HG02798 (cell line): Measurements from ENCODE around the gene PRPS1.
"Not testable (repeated sequence)": the region's sequence is repeated elsewhere in the genome, so short reads cannot be mapped to it uniquely, and the experiment has no call there.

Experiments used
- ATAC-seq: cut with Tn5 transposase; IDR thresholded peaks from one replicate; pipeline ENCODE4 v1.9.1; 2021; ENCODE audit warnings: mild to moderate bottlenecking; ENCODE audit not compliant: unreplicated experiment, poor library complexity

Gene PRPS1

DNA sequence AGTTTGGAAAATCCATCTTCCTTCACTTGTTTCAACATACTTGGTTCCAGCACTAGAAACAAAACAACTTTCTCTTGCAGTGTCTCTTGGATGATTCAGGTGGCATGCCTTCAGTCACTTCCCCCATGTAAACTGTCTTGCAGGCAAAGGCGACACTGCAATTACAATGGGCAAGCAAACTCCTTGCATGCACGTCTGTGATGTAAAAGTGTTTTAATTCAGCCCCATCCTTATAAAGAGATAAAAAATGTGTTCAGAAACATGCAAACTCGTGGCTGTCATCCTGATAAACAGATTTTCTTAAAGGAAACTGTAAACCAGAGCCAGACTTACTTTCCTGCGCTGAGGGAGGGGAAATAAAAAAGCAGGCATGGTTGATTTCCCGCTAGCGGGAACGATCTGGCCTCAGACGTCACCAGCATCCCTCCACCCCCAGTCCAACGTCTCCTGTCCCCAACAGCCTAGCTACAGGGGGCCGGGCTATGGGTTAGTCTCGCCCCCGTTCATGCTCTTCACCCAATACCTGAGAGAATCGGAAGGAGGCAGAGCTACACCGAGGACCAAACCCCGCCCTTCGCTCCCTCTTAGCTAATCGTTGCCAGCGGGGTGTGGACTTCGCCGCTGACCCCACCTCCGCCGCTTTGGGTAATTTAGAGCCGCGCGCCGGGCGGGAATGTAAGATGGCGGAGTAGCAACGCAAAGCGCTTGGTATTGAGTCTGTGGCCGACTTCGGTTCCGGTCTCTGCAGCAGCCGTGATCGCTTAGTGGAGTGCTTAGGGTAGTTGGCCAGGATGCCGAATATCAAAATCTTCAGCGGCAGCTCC lies at the start of gene PRPS1:
Gene PRPS1, plus strand, starts transcription at position 673 of the 824 bp plus-strand sequence. Its CDS starts 119 bp downstream, at position 792.
- peak; percentile 100 for ATAC-seq

DNA sequence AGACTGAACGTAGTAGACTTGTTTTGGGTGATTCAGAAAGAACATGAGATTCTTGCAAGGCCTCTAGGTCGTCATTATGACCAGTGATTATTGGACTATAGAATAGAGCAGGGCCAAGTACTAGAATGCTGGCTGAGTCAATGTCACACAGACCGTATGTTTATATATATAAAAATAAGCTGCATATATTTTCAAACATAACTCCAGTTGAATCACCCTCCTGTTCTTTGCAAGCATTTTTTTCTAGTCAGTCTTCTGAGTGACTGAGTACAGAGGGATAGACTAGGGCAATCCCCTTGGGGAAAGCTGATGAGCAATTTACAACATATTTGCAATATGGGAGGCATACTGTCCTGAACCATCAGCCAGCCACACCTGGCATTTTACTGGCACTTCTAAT lies 48.4 kb upstream of the PRPS1 start:
- no peak for ATAC-seq

DNA sequence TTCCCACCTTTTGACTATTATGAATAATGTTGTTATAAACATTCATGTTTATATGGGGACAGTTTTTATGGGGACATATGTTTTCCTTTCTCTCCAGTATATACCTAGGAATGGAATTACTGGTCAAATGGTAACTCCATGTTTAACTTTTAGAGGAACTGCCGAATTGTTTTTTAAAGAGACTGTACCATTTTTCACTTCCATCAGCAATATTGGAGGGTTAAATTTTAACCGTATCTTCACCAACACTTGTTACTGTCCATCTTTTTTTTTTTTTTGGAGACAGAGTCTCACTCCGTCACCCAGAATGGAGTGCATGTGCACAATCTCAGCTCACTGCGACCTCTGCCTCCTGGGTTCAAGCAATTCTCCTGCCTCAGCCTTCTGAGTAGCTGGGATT lies 46.4 kb upstream of the PRPS1 start:
- no peak for ATAC-seq

DNA sequence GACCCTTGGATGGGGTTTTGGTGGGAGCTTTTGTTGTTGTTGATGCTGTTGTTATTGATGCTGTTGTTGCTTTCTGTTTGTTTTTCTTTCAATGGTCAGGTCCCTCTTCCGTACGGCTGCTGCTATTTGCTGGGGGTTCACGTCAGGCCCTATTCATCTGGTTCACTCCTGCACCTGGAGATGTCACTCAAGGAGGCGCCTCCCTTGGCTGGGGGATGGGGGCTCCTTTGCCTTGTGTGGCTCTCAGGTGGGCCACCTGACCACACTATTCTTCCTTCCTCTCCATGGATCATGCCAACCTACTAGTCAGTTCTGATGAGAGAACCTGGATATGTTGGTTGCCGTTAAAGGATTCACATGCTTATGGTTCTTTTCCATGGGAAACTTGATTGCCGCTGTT lies 39.1 kb upstream of the PRPS1 start:
- no peak for ATAC-seq

DNA sequence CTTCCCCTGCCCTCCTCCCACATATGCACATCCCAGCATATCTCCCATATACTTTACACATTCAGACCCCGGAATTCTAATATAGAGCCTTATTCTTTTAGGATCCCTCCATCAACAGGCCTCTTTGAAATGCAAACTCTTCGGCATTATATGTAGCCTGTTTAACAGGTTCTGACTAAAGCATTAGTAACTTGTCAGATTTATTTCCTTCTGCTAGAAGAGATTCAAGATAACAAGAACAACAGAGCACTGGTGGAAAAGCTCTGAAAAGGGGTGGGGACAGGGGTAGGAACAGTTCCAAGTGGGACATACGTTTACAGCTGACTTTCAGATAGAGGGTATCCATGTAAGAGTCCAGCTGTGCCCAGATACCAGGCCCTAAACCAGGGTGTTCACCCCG lies 31.7 kb upstream of the PRPS1 start:
- ATAC-seq: no peak

DNA sequence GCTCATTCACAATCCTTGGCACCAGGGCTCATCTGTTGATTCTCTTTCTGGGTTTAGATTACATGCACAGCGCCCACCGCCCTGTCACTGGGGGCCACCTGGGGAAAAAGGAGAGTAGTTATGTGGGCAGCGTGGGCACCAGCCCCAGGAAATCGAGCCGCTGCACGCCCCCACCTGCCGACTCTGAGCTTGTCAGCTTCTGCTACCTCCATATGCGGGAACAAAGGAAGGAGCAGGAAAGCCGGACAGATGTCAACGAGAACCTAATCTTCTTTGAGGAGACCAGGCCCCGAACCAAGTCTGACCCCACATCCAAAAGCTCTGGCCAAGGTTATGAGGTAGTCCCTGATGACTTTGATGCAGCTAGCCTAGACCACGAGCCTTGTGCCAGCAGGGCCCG lies 31.0 kb upstream of the PRPS1 start:
- ATAC-seq: no peak

DNA sequence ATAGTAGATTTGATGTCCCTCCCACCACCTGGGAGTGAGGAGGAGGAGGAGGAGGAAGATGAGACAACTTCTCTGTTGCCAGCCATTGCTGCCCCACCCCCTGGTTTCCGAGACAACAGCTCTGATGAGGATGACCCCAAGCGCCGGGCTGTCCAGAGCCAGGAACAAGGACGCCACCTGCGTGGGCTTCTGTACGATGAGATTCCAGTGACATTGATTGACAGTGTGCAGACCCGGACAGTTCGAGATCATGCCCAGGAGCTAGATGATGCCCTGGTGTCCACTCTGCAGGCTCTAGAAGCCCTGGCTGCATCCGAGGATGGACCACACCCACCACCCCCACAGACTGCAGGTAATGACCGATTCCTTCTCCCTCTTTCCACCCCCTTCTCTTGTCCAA lies 30.5 kb upstream of the PRPS1 start:
- ATAC-seq: no peak

DNA sequence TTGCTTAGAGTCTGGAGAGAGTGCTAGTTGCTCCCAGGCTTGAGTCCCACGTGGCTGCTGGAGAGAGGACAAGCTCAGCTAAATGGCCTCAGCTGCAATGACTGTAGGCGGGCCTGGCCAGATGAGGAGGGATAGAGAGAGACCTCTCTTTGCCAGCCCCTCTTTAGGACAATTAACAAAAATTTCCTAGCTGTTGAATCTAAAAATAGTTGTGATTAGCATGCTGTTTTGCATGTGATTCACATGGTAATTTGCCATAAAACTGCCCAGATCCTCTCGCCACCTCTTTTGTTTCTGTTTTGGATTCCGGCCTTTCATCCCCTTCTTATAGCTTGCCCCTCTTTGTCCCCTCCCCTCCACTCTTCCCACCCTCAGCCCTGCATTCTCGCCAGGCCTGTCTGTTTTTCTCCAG lies 28.9 kb upstream of the PRPS1 start:
- no peak for ATAC-seq

DNA sequence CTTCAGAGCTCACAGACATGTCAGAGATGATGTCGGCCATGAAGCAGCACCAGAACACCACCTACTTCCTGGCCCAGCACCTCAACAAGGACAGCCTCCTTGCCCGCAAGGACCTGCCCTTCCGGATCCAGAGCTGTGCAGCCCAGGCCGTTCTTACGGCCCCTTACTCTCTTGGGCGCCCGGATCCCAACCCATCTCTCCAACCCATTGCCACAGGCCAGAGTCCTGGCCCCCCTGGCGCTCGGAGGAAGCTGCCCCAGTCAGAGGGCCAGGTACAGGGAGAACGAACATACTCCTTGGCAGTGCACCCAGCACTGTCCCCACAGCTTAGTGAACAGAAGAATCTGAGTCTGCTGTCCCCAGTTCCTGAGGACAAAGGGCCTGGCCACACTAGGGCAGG lies 27.9 kb upstream of the PRPS1 start:
- ATAC-seq: no peak

DNA sequence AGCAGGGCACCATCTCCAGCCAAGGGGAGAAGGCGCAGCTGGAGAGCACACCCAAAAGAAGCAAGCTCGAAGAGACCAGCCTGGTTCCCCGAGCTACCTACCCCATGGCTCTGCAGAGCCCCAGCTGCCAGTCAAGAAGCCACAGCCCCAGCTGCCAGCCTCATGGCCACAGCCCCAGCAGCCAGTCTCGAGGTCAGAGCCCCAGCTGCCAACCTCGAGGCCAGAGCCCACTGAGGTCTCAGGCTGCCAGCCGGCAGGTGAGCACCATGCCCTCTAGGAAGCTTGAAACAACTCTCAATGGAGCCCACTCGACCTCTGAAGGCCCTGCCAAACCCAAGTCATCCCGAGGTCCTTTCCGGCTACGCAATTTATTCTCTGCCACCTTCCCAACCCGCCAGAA lies 27.0 kb upstream of the PRPS1 start:
- ATAC-seq: no peak

DNA sequence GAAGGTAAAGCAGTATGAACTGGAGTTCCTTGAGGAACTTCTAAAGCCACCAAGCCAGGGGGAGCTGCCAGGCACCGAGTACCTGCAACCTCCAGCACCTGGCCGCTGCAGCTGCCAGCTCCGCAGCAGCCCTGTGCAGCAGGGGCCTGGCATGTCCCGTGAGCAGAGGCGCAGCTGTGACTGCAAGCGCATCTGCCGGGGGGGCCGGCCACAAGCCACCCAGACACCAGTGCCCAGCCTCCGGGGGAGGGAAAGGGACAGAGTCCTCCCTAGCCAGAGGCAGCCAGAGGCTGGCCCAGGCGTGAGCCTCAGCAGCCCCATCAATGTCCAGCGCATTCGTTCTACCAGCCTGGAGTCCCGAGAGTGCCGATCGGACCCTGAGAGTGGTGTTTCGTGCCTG lies 26.6 kb upstream of the PRPS1 start:
- ATAC-seq: no peak

DNA sequence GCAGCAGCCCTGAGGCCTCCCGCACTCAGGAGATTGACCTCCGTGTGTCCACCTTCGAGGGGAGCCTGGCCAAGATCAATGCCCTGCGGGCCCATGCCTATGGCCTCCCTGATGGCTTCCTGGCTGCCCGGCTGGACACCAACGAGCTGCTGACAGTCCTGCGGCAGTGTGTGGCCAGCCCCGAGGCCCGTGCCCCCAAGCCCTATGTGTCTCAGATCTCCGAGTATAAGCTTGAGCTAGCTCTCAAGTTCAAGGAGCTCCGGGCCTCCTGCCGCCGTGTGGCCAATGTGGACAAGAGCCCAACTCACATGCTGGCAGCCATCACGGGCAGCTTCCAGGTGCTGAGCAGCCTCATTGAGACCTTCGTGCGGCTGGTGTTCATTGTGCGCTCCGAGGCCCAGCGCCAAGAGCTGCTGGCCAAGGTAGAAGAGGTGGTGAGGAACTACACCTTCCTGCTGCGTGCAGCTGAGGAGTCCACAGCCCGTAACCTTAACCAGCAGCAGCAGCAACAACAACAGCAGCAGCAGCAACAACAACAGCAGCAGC lies 25.5 kb upstream of the PRPS1 start:
- no peak for ATAC-seq

DNA sequence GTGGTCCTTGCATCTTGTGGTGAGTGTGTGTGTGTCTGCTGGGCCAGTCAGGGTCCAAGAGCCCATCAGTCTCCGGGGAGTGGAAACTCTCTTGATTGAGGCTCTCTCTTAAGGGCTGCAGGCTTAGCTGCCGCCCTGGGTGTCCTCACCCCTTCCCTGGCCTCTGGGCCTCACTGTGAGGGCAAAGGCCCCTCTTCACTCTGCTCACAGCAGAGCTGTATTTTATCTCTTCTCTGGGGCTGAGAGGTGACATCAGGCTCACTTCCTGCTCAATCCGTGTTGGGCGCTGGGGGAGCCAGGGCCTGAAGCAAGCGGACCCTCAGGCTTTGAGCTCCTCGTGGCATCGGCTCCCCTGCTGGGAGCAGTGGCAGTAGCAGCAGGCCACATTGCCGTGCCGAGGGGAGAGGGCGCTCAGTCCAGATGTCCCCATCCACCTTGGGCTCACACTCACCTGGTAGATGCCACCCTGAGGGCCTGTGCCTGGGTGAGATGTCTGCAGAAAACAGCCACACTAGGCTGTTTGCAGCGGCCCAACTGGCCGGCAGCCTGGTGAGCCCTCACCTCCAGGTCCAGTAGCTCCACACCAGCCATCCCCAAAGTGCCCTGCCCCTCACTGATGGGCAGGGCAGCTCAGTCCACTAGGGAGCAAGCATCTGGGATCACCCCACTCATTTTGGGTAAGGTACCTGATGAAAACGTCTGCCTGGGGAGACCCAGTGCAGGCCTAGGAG lies 24.7 kb upstream of the PRPS1 start:
- no peak for ATAC-seq

DNA sequence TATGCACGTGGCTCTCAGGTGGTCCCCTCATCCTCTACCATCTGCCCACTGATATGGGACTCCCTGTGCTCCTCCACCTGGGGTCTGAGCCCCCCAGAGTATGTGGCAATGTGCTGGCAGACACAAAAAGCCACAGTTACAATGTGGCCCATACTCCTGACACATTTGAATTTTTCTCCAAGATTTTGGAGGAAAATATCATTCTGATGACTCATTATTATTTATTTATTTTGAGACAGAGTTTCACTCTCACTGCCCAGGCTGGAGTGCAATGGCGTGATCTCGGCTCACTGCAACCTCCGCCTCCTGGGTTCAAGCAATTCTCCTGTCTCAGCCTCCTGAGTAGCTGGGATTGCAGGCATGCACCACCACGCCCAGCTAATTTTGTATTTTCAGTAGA lies 19.2 kb upstream of the PRPS1 start:
- not testable (repeated sequence) for ATAC-seq

DNA sequence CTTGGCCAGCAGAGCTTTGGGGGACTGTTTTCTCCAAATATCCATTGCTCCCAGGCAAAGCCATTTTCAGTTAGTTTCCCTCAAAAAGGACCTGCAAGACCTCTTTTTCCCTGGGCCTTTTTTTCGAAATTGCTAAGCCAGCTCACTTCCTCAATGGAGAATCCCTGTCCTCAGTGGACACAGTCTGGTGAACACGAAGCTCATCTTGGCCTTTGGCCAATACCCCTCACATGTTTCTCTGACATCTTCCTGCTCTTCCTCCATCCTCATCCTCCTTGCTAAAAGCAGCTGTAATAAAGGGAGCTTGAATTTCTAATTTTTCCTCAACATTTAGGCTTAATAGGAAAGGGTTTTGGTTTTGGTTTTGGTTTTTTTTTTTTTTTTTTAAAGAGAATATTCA lies 17.6 kb upstream of the PRPS1 start:
- no peak for ATAC-seq

DNA sequence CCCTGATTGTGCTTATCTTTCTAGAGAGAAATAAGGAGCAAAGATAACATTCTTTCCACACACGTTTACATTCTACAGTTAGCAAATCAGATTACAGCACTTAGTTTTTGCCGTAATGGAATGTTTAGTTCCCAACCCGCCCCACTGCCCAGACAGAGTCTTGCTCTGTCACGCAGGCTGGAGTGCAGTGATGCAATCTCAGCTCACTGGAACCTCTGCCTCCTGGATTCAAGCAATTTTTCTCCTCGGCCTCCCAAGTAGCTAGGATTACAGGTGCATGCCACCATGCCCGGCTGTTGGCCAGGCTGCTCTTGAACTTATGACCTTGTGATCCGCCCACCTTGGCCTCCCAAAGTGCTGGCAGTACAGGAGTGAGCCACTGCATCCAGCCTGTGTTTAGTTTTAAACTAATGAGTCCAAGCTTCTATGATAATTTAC lies 8.4 kb upstream of the PRPS1 start:
- no peak for ATAC-seq

DNA sequence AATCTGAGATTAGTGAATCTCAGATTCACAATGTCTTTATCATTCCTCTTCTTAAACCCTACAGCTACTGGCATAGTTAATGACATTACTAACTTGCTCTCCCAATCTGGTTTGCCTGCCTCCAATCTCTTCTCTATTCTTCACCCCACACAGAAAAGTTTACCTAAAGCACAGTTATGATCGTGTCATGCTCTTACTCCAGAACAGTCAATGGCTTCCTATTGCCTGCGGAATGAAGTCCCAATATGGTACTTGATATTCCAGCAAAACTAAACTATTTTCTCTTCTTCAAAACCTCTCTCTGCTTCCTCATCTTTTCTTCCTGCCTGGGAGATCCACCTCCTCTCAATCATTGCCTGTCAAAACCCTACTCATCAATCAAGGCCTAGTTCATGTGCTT lies 3.4 kb upstream of the PRPS1 start:
- ATAC-seq: no peak

DNA sequence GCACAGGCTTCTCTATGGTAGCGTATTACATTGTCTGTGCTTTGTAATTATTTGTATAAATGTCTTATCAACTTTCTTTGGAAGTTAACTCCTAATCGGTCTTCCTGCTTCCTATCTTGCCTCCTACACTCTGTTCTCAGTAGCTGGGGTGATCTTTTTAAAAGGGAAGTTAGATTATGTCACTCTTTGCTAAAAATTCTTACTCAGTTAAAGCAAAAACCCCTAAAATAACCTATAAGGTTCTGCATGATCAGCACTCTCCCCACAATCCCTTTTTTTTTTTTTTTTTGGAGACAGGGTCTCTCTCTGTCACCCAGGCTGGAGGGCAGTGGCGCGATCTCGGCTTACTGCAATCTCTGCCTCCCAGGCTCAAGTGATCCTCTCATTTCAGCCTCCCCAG lies 2.6 kb upstream of the PRPS1 start:
- ATAC-seq: no peak

DNA sequence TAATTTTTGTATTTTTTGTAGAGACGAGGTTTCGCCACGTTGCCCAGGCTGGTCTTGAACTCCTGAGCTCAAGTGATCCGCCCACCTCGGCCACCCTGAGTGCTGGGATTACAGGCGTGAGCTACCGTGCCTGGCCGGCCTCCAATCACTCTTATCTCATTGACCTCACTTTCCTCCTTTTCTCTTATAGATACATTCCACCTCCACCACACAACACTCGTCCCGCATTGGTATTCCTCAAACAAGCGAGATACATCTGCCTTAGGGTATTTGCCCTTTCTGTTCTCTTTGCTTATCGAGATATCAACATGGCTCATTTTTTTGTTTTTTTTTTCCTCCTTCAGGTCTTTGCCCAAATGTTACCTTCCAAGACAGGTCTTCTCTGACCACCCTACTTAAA lies 1.8 kb upstream of the PRPS1 start:
- ATAC-seq: no peak

DNA sequence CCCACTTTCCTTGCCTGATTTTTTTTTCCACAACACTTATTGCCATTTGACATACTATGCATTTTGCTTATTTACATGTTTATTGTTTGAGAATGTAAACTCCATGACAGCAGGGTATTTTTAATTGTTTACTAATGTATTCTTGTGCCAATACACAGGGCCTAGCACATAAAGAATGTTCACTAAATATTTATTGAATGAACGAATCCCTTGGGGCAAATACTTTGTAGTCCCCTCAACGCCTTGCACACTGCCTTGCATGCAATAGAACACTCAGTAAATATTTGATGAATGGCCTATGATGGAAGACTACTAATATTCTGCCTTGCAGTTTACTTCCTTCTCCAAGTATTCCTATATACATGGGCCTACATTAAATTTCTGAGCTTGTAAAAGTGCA lies 1.4 kb upstream of the PRPS1 start:
- ATAC-seq: no peak
